NCI-H2227 treated with DMSO at 0.1 percent for 48 hours (cell line): Measurements from ENCODE around the gene TMEM240.
"Not testable (repeated sequence)": the region's sequence is repeated elsewhere in the genome, so short reads cannot be mapped to it uniquely, and the experiment has no call there.

Source experiments
- DNase-seq: peaks from one replicate; lab custom pipeline; 2025; lab: John Stamatoyannopoulos, UW

The TMEM240 gene

GRCh38 chr1:1495461-1495975 is 44.9 kb downstream of the TMEM240 start:
- not testable (repeated sequence) for DNase-seq

- not testable (repeated sequence) for DNase-seq
Observed at GRCh38 chr1:1494311-1494710, 46.1 kb downstream of the TMEM240 start.

- DNase-seq = no peak
Observed at GRCh38 chr1:1491601-1492000, 48.8 kb downstream of the TMEM240 start.

DNA sequence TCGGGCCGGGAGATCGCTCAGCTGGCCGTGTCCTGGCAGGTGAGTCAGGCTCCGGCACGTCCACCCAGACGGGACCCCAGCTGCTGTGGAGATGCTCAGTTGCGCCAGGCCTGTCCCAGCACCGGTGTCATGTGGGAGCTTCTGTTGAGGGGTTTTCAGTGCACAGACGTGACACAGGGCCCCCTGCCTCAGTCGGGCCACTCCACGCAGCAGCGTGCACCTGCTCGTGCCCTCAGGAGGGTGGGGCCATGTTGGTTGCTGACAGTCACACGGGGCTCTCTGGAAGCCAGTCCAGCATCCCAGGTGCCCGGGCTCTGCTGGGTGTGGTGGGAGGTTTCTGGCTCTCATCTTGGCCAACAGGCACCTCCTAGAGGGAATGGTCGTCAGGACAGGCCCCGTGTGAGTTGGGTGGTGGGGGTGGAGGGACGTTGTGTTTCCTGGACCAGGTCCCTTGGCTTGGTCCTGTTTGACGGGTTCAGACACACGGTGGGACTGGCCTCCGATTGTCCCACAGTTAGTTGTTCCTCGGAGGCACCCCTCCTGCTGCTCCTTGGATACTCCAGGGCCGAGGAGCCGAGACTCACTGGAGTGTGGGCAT is 49.7 kb downstream of the TMEM240 start:
- DNase-seq = no peak

DNA sequence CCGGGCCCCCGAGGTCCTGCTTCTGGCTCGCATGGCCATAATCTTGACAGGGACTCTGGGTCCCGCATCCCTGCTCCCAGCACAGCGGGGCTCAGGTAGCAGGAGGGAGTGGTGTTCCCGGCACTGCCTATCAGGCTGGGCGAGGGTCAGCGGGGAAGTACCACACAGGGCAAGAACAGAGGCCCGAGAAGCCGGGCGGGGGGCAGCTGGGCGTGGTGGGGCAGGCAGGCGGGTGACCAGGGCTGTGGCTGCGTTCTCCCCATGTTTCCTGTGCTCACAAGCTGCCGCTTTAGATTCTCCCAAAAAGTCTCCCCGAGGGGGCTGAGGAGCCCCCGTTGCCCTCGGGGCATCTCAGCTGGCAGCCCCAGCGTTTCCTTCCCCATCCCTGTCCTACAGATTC is 50.6 kb downstream of the TMEM240 start:
- no peak for DNase-seq

DNA sequence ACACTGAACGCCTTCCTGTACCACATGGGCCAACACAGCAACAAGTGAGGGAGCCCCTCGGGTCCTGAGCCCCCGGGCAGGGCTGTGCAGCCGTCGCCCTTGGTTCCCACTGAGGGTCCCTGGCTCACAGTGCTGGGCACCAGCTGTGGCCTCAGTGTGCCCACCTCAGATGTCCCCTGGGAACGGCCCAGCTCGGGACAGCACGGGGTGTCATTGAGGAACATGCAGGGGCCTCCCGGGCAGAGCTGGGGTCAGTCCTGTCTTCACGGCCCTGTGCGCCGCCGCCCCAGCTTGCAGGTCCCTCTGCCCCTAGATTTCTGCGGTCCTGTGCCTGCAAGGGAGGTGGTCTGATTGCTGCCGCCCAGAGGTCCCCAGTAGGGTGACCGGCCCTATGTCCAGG is 51.2 kb downstream of the TMEM240 start:
- no peak for DNase-seq

- DNase-seq = no peak
Observed at GRCh38 chr1:1487701-1488100, 52.7 kb downstream of the TMEM240 start.

DNA sequence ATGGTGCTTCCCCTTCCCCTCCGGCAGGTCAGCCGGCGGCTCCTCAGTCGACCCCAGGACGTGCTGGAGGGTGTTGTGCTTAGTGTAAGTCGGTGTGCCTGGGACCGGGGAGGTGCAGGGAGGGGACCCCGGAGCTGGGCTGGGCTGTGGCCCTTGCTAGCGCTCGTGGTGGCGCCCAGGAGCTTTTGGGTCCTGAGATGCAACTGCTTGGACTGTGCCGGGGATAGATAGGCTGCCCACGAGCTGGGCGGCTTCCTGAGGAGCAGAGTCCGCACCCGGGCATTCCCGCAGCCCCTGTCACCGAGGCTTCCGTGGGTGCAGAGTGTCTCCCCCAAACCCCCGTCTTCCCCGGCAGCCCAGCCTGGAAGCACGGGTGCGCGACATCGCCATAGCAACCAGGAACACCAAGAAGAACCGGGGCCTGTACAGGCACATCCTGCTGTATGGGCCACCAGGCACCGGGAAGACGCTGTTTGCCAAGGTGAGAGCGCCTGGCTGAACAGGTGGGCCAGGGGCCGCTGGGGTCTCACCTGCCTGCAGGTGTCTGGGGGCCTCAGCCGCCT is 54.6 kb downstream of the TMEM240 start:
- not testable (repeated sequence) for DNase-seq

- DNase-seq = not testable (repeated sequence)
Observed at GRCh38 chr1:1484976-1485750, 55.3 kb downstream of the TMEM240 start.
